ENCODE data around the gene DUSP22. TPM values are rescaled to one million over a fixed set of nuclear protein-coding genes. Genes with fewer than 3 reads are reported as not detected.

DUSP22 gene
- total RNA-seq, 1 donor from 2014 or later, result 34.9 TPM

- H3K9ac ChIP-seq (ENCODE audit: low read length), result no peak overlapping the region
- H3K27me3 ChIP-seq (ENCODE audit: insufficient read depth, low read length), result no peaks in the 10 kb centered on the region
- peaks cover 6% of the 10 kb centered on the region for H3K9me3 Mint-ChIP-seq (ENCODE audit: unreplicated experiment)
- H3K79me2 ChIP-seq (ENCODE audit: insufficient read depth, low read length), result no peaks in the 10 kb centered on the region
- no peaks in the 10 kb centered on the region for H3K4me1 ChIP-seq (ENCODE audit: insufficient read depth, low read length)
- H3K9me3 ChIP-seq (ENCODE audit: insufficient read depth, low read depth, low read length), result no peaks in the 10 kb centered on the region
- H3K4me3 Mint-ChIP-seq (ENCODE audit: unreplicated experiment), result no peak overlapping the region
- H3K27me3 Mint-ChIP-seq (ENCODE audit: low read depth, unreplicated experiment), result no peaks in the 10 kb centered on the region
- no peak overlapping the region for H3K4me2 ChIP-seq (ENCODE audit: low read length)
- peaks cover 4% of the 10 kb centered on the region for H3K36me3 Mint-ChIP-seq (ENCODE audit: low read depth, unreplicated experiment)
- no peak overlapping the region for H3K27ac Mint-ChIP-seq (ENCODE audit: unreplicated experiment)
- no peak overlapping the region for H3K27ac ChIP-seq (ENCODE audit: low read depth, low read length)
- H4K20me1 ChIP-seq (ENCODE audit: insufficient read depth, low read length), result peaks cover 7% of the 10 kb centered on the region
- no peak for FAIRE-seq
- no peak for TF ChIP-seq EZH2 (IDR thresholded peaks at IDR 0.05; ENCODE audit: insufficient read depth, low read length)
- no peak for TF ChIP-seq CTCF (IDR thresholded peaks at IDR 0.05; ENCODE audit: insufficient read depth, low read depth, low read length)
- no peak for DNase-seq (ENCODE audit: low read depth)
- H3K36me3 ChIP-seq (ENCODE audit: insufficient read depth, low read length), result no peaks in the 10 kb centered on the region
- H3K4me3 ChIP-seq (ENCODE audit: insufficient read depth, low read depth, low read length), result no peak overlapping the region
- H3K4me1 Mint-ChIP-seq (ENCODE audit: low read depth, unreplicated experiment), result peaks cover 1% of the 10 kb centered on the region
- H2AFZ ChIP-seq (ENCODE audit: low read depth, low read length), result no peak overlapping the region
These were observed 16.5 kb downstream of the DUSP22 start for GRCh38 chr6:308768-309167.

GRCh38 chr6:309947-310346 is 17.7 kb downstream of the DUSP22 start:
- Histone ChIP-seq H3K4me3 (ENCODE audit: insufficient read depth, low read depth, low read length) (no peak overlapping the region), H3K9me3 (ENCODE audit: insufficient read depth, low read depth, low read length) (no peaks in the 10 kb centered on the region), H3K9ac (ENCODE audit: low read length) (no peak overlapping the region), H3K4me1 (ENCODE audit: insufficient read depth, low read length) (no peaks in the 10 kb centered on the region), H2AFZ (ENCODE audit: low read depth, low read length) (no peak overlapping the region), H3K79me2 (ENCODE audit: insufficient read depth, low read length) (no peaks in the 10 kb centered on the region), H3K27me3 (ENCODE audit: insufficient read depth, low read length) (no peaks in the 10 kb centered on the region), H3K4me2 (ENCODE audit: low read length) (no peak overlapping the region), H3K27ac (ENCODE audit: low read depth, low read length) (no peak overlapping the region), H4K20me1 (ENCODE audit: insufficient read depth, low read length) (peaks cover 8% of the 10 kb centered on the region), H3K36me3 (ENCODE audit: insufficient read depth, low read length) (no peaks in the 10 kb centered on the region)
- Mint-ChIP-seq H3K4me3 (ENCODE audit: unreplicated experiment) (no peak overlapping the region), H3K9me3 (ENCODE audit: unreplicated experiment) (peaks cover 5% of the 10 kb centered on the region), H3K36me3 (ENCODE audit: low read depth, unreplicated experiment) (peaks cover 8% of the 10 kb centered on the region), H3K27ac (ENCODE audit: unreplicated experiment) (no peak overlapping the region), H3K4me1 (ENCODE audit: low read depth, unreplicated experiment) (peaks cover 4% of the 10 kb centered on the region), H3K27me3 (ENCODE audit: low read depth, unreplicated experiment) (no peaks in the 10 kb centered on the region)
- TF ChIP-seq EZH2 (IDR thresholded peaks at IDR 0.05; ENCODE audit: insufficient read depth, low read length) (no peak), CTCF (IDR thresholded peaks at IDR 0.05; ENCODE audit: insufficient read depth, low read depth, low read length) (no peak)
- FAIRE-seq, result no peak
- DNase-seq (ENCODE audit: low read depth), result no peak

- FAIRE-seq, result no peak
- Histone ChIP-seq H3K27me3 (ENCODE audit: insufficient read depth, low read length) (no peaks in the 10 kb centered on the region), H3K4me3 (ENCODE audit: insufficient read depth, low read depth, low read length) (no peak overlapping the region)
These were observed 18.4 kb downstream of the DUSP22 start for GRCh38 chr6:310671-311070.

More at GRCh38 chr6:310671-311070, 18.4 kb downstream of the DUSP22 start:
- H3K4me1 Mint-ChIP-seq (ENCODE audit: low read depth, unreplicated experiment), result peaks cover 4% of the 10 kb centered on the region
- Histone ChIP-seq H3K4me2 (ENCODE audit: low read length) (no peak overlapping the region), H3K36me3 (ENCODE audit: insufficient read depth, low read length) (no peaks in the 10 kb centered on the region), H2AFZ (ENCODE audit: low read depth, low read length) (no peak overlapping the region), H3K4me1 (ENCODE audit: insufficient read depth, low read length) (no peaks in the 10 kb centered on the region), H3K79me2 (ENCODE audit: insufficient read depth, low read length) (no peaks in the 10 kb centered on the region), H3K9ac (ENCODE audit: low read length) (no peak overlapping the region), H3K27ac (ENCODE audit: low read depth, low read length) (no peak overlapping the region), H4K20me1 (ENCODE audit: insufficient read depth, low read length) (peaks cover 6% of the 10 kb centered on the region), H3K9me3 (ENCODE audit: insufficient read depth, low read depth, low read length) (no peaks in the 10 kb centered on the region)
- peaks cover 5% of the 10 kb centered on the region for H3K9me3 Mint-ChIP-seq (ENCODE audit: unreplicated experiment)
- peaks cover 8% of the 10 kb centered on the region for H3K36me3 Mint-ChIP-seq (ENCODE audit: low read depth, unreplicated experiment)
- no peak overlapping the region for H3K4me3 Mint-ChIP-seq (ENCODE audit: unreplicated experiment)
- DNase-seq (ENCODE audit: low read depth), result no peak
- TF ChIP-seq EZH2 (IDR thresholded peaks at IDR 0.05; ENCODE audit: insufficient read depth, low read length) (no peak), CTCF (IDR thresholded peaks at IDR 0.05; ENCODE audit: insufficient read depth, low read depth, low read length) (no peak)
- no peaks in the 10 kb centered on the region for H3K27me3 Mint-ChIP-seq (ENCODE audit: low read depth, unreplicated experiment)
- H3K27ac Mint-ChIP-seq (ENCODE audit: unreplicated experiment), result no peak overlapping the region
